GM12878 (cell line): ENCODE measurements around the gene CNTRL. TPM values are rescaled to one million over a fixed set of nuclear protein-coding genes. Genes with fewer than 3 reads are reported as not detected.

ENCODE experiments used
- ATAC-seq: fragments of 200-7000 bp; cut with Tn5 transposase; 3 replicates; pipeline ENCODE4 v1.9.1; 2020; ENCODE audit warnings: mild to moderate bottlenecking, moderate library complexity
- BruUV-seq: library from RNA; stranded (reverse); fragments of 400-500 nt; replicated peaks from 2 replicates; lab custom pipeline; 2021; lab: Mats Ljungman, UMichigan
- CTCF ChIA-PET: fragments of 300-600 bp; sonication (Branson Sonifier 250); formaldehyde crosslinking; extraction: SDS; loops from one replicate; lab custom pipeline; 2021; ENCODE audit warnings: inconsistent platforms; lab: Yijun Ruan, JAX
- POLR2A ChIA-PET: fragments of 350-600 bp; formaldehyde crosslinking; extraction: SDS; loops from one replicate; lab custom pipeline; 2021; ENCODE audit warnings: inconsistent platforms; lab: Charles Lee
- RAD21 ChIA-PET: fragments of 300-600 bp; sonication (Branson Sonifier 250); formaldehyde crosslinking; loops from one replicate; lab custom pipeline; 2023; ENCODE audit warnings: antibody characterized with exemption; ENCODE audit not compliant: unreplicated experiment; lab: Charles Lee
- SMC1A ChIA-PET: fragments of 300-600 bp; sonication (Branson Sonifier 250); formaldehyde crosslinking; loops from one replicate; lab custom pipeline; 2023; ENCODE audit not compliant: unreplicated experiment, uncharacterized antibody; lab: Charles Lee
- DNase-seq: peaks from one replicate; pipeline ENCODE4 v3.0.0-alpha.2; 2011; ENCODE audit warnings: low read depth, low spot score
- FAIRE-seq: peaks from 3 replicates; lab custom pipeline; 2011; peaks lifted over from hg19 to GRCh38; lab: Jason Lieb, UNC
- H2AFZ ChIP-seq: 2 replicates; pipeline ENCODE4 v1.6.0; 2011; ENCODE audit warnings: low read depth, low read length, control low read depth; ENCODE audit not compliant: control insufficient read depth
- H3K27ac ChIP-seq: 2 replicates; pipeline ENCODE4 v1.5.1; 2011; ENCODE audit warnings: control low read depth; ENCODE audit not compliant: control insufficient read depth, insufficient read depth
- H3K27me3 ChIP-seq, 2 experiments: replicated peaks in 1 of 2; 2 replicates each; pipeline versions ENCODE4 v1.6.0 to v1.6.1; 2011; ENCODE audit warnings: low read length in 1 of 2; ENCODE audit not compliant: control insufficient read depth in 2 of 2, insufficient read depth in 2 of 2
- H3K36me3 ChIP-seq, 2 experiments: 2 replicates each; pipeline ENCODE4 v1.5.1; 2011; ENCODE audit warnings: low read length in 1 of 2; ENCODE audit not compliant: control insufficient read depth in 2 of 2, insufficient read depth in 2 of 2
- H3K4me1 ChIP-seq: 2 replicates; pipeline ENCODE4 v1.6.1; 2011; ENCODE audit warnings: mild to moderate bottlenecking, low read length, moderate library complexity, mixed read lengths; ENCODE audit not compliant: control insufficient read depth, insufficient read depth
- H3K4me2 ChIP-seq: 2 replicates; pipeline ENCODE4 v1.6.0; 2011; ENCODE audit warnings: control low read depth; ENCODE audit not compliant: control insufficient read depth, insufficient read depth
- H3K4me3 ChIP-seq: fragments of 200-600 bp; sonication (generic); 2 replicates; pipeline ENCODE4 v1.5.1; 2016
- H3K79me2 ChIP-seq: 2 replicates; pipeline ENCODE4 v1.6.0; 2011; ENCODE audit warnings: low read length; ENCODE audit not compliant: control insufficient read depth, insufficient read depth
- H3K9ac ChIP-seq: 2 replicates; pipeline ENCODE4 v1.8.0; 2011; ENCODE audit warnings: low read length, control low read depth, mixed read lengths; ENCODE audit not compliant: control insufficient read depth, insufficient read depth
- H3K9me3 ChIP-seq: replicated peaks from 3 replicates; pipeline ENCODE4 v1.5.1; 2011; ENCODE audit warnings: mild to moderate bottlenecking, low read length; ENCODE audit not compliant: control insufficient read depth, insufficient read depth
- H4K20me1 ChIP-seq: 2 replicates; pipeline ENCODE4 v1.6.0; 2011; ENCODE audit not compliant: control insufficient read depth, insufficient read depth
- CBX5 ChIP-seq: sonication (generic); IDR thresholded peaks from 2 replicates; pipeline ENCODE4 v1.6.1; 2016; ENCODE audit warnings: low read depth, moderate library complexity, mild to moderate bottlenecking, inconsistent platforms
- EGR1 ChIP-seq, 2 experiments: IDR thresholded peaks; 1 replicate in 1 of 2; 2 replicates in 1 of 2; pipeline ENCODE4 v1.6.1; 2011 to 2012; ENCODE audit warnings: low read depth in 2 of 2, low read length in 2 of 2, borderline replicate concordance in 1 of 2, mild to moderate bottlenecking in 1 of 2, moderate library complexity in 1 of 2
- NR2C2 ChIP-seq: IDR thresholded peaks from 2 replicates; pipeline ENCODE4 v1.6.1; 2011; ENCODE audit warnings: borderline replicate concordance, low read depth; ENCODE audit not compliant: control insufficient read depth, insufficient read length
- PRDM15 ChIP-seq: fragments of 450-650 bp; formaldehyde crosslinking; IDR thresholded peaks from 2 replicates; pipeline ENCODE4 v1.4.0; 2020; ENCODE audit warnings: mild to moderate bottlenecking, moderate library complexity
- SMAD5 ChIP-seq: IDR thresholded peaks from 2 replicates; pipeline ENCODE4 v1.6.1; 2016; ENCODE audit warnings: antibody characterized with exemption, low read depth
- SPI1 ChIP-seq: IDR thresholded peaks from 2 replicates; pipeline ENCODE4 v1.6.1; 2011; ENCODE audit warnings: low read depth, mild to moderate bottlenecking, low read length, moderate library complexity, borderline replicate concordance; ENCODE audit not compliant: insufficient read depth
- WGBS: methylation state at CpG from one replicate; pipeline ENCODE4 v1.1.6; 2016; ENCODE audit warnings: low lambda C conversion rate; ENCODE audit not compliant: insufficient replicate concordance, insufficient coverage; ENCODE audit errors: missing lambda C conversion rate; 5-methylcytosine and 5-hydroxymethylcytosine counted together
- in situ Hi-C: fragments of 300-500 bp; cut with MboI; formaldehyde crosslinking; loops from 9 replicates; pipeline ENCODE4 v1.14.3; 2018; ENCODE audit warnings: mixed read lengths
- intact Hi-C: fragments of 100-400 bp; cut with micrococcal nuclease; formaldehyde crosslinking; loops from one replicate; pipeline ENCODE4 v1.14.2; 2022; ENCODE audit not compliant: unreplicated experiment
- polyA plus RNA-seq, 11 experiments: library from polyadenylated mRNA; depleted of rRNA in 4 of 11; unstranded in 6 of 11; stranded (reverse) in 5 of 11; fragments of >200 nt; fragmentation: Nextera tagmentation in 4 of 11; fragmentation: Illumina TruSeq in 1 of 11; extraction: Ambion mirVana in 4 of 11; extraction: Trizol in 1 of 11; gene quantifications; 1 replicate in 1 of 11; 2 replicates in 10 of 11; pipeline versions ENCODE4 v1.2.1 to v1.2.3, GENCODE V29; 2011 to 2016; ENCODE audit warnings: inconsistent platforms in 2 of 11, missing spikeins in 2 of 11, low read depth in 1 of 11
- total RNA-seq, 4 experiments: library from RNA; depleted of rRNA in 3 of 4; stranded (reverse); fragments of >200 nt in 3 of 4; fragmentation: Illumina TruSeq in 1 of 4; extraction: Trizol in 1 of 4; gene quantifications; 2 replicates each; pipeline versions ENCODE4 v1.2.1 to v1.2.3, GENCODE V29; 2013 to 2021

CNTRL gene
- total and polyA plus RNA-seq, 10 of the 15 experiments (the other 5 are each of a cell fraction or from before 2014, with no cell fraction given) = 20.0 to 65.4 (median 38.8) TPM

DNA sequence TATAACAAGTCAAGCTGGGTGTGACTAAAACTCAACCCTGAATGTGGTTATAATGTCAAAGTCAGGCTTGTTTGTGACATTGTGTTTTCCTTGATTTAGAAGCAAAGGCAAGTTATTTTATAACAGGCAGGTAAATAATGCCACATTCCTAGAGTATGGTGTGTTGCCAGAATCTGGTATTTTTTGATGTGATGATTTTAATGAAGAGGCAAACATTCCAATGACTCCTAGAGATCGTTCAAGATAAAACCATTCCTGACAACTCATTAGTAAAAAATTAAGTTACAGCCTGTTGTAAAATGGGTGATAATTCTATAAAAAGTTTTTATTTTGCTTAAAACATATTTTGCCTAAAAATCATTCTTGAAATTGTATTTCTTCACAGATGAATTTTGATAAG lies 67.0 kb downstream of the CNTRL start:
- CTCF ChIA-PET = no interaction called here
- ATAC-seq = no peak

More for the DNA sequence above, 67.0 kb downstream of the CNTRL start:
- no peak for TF ChIP-seq SPI1
- TF ChIP-seq PRDM15 (CRISPR knock-in tag) = no peak
- TF ChIP-seq EGR1 (IDR thresholded peaks at IDR 0.05; ENCODE audit: borderline replicate concordance in 1 of 2, low read depth in 2 of 2, low read length in 2 of 2) = no peak
- no peak for TF ChIP-seq NR2C2
- TF ChIP-seq CBX5 = no peak
- no peak for TF ChIP-seq SMAD5
- H3K4me3 ChIP-seq = no peak overlapping the region
- BruUV-seq = no TSS peak
- 89% methylated on average over 1 of the region's 1 CpG for WGBS
- no peak overlapping the region for H3K4me2 ChIP-seq
- no peaks in the 10 kb centered on the region for H3K79me2 ChIP-seq
- in situ Hi-C loops = no loop called here
- FAIRE-seq (no peak), DNase-seq (no peak)
- no peaks in the 10 kb centered on the region for H3K4me1 ChIP-seq
- intact Hi-C loops = no loop called here
- H3K9me3 ChIP-seq = no peaks in the 10 kb centered on the region
- no peak overlapping the region for H3K27ac ChIP-seq
- no peak overlapping the region for H2AFZ ChIP-seq
- no peaks in the 10 kb centered on the region for H4K20me1 ChIP-seq
- H3K27me3 ChIP-seq = no peaks in the 10 kb centered on the region
- SMC1A ChIA-PET = interaction anchor here (0.6 kb wide), 1 partner anchor 40 kb away, joined by 3 read pairs; no protein-coding TSS in a partner anchor
- POLR2A ChIA-PET = no interaction called here
- H3K9ac ChIP-seq = no peak overlapping the region
- peaks cover 23 to 32% of the 10 kb centered on the region in 2 experiments for H3K36me3 ChIP-seq
- RAD21 ChIA-PET = no interaction called here
